Adipocyte (in vitro differentiated cells): ENCODE data around the gene TLE1.

Experiments used
- DNase-seq: peaks from one replicate; pipeline ENCODE4 v3.0.0-alpha.2; 2015; ENCODE audit warnings: low read depth
- H3K27me3 ChIP-seq: replicated peaks from 2 replicates; pipeline ENCODE4 v1.7.0; 2013; ENCODE audit warnings: mild to moderate bottlenecking, low read length, moderate library complexity; ENCODE audit not compliant: control insufficient read depth, insufficient read depth
- H3K36me3 ChIP-seq: 2 replicates; pipeline ENCODE4 v1.7.0; 2013; ENCODE audit warnings: low read length, mild to moderate bottlenecking, moderate library complexity; ENCODE audit not compliant: control insufficient read depth, insufficient read depth, severe bottlenecking
- H3K4me1 ChIP-seq: 2 replicates; pipeline ENCODE4 v1.7.0; 2013; ENCODE audit warnings: mild to moderate bottlenecking, low read length, moderate library complexity; ENCODE audit not compliant: control insufficient read depth, insufficient read depth
- H3K4me3 ChIP-seq: 2 replicates; pipeline ENCODE4 v1.7.0; 2013; ENCODE audit warnings: mild to moderate bottlenecking, low read length, moderate library complexity
- H3K9ac ChIP-seq: 2 replicates; pipeline ENCODE4 v1.7.0; 2013; ENCODE audit warnings: mild to moderate bottlenecking, low read length, moderate library complexity
- H3K9me3 ChIP-seq: 2 replicates; pipeline ENCODE4 v1.7.0; 2013; ENCODE audit warnings: mild to moderate bottlenecking, low read length, moderate library complexity; ENCODE audit not compliant: control insufficient read depth

Gene TLE1

GRCh38 chr9:81586786-81587185 is 102.6 kb downstream of the TLE1 start:
- no peaks in the 10 kb centered on the region for H3K27me3 ChIP-seq
- no peak overlapping the region for H3K4me3 ChIP-seq
- peaks cover 92% of the 10 kb centered on the region for H3K36me3 ChIP-seq
- no peak for DNase-seq
- H3K4me1 ChIP-seq, result peaks cover 8% of the 10 kb centered on the region
- H3K9ac ChIP-seq, result no peak overlapping the region
- H3K9me3 ChIP-seq, result no peaks in the 10 kb centered on the region

GRCh38 chr9:81585191-81585763 is 104.1 kb downstream of the TLE1 start:
- no peaks in the 10 kb centered on the region for H3K27me3 ChIP-seq
- no peak overlapping the region for H3K9ac ChIP-seq
- peaks cover 8% of the 10 kb centered on the region for H3K4me1 ChIP-seq
- peaks cover 86% of the 10 kb centered on the region for H3K36me3 ChIP-seq
- no peaks in the 10 kb centered on the region for H3K9me3 ChIP-seq
- peak; percentile 94 for DNase-seq
- H3K4me3 ChIP-seq, result no peak overlapping the region

GRCh38 chr9:81584099-81584498 is 105.2 kb downstream of the TLE1 start:
- Histone ChIP-seq H3K9me3 (no peaks in the 10 kb centered on the region), H3K4me1 (peaks cover 12% of the 10 kb centered on the region), H3K9ac (no peak overlapping the region), H3K36me3 (peaks cover 78% of the 10 kb centered on the region), H3K4me3 (no peak overlapping the region), H3K27me3 (no peaks in the 10 kb centered on the region)
- no peak for DNase-seq

GRCh38 chr9:81581986-81582385 is 107.4 kb downstream of the TLE1 start:
- Histone ChIP-seq H3K4me1 (peaks cover 21% of the 10 kb centered on the region), H3K27me3 (no peaks in the 10 kb centered on the region), H3K9me3 (no peaks in the 10 kb centered on the region), H3K9ac (no peak overlapping the region), H3K4me3 (no peak overlapping the region), H3K36me3 (peaks cover 56% of the 10 kb centered on the region)
- DNase-seq, result no peak

GRCh38 chr9:81579381-81579780 is 110.0 kb downstream of the TLE1 start:
- Histone ChIP-seq H3K4me3 (no peak overlapping the region), H3K4me1 (peaks cover 30% of the 10 kb centered on the region), H3K9ac (no peak overlapping the region), H3K27me3 (no peaks in the 10 kb centered on the region), H3K36me3 (peaks cover 35% of the 10 kb centered on the region), H3K9me3 (no peaks in the 10 kb centered on the region)
- DNase-seq, result no peak

GRCh38 chr9:81578606-81579005 is 110.7 kb downstream of the TLE1 start:
- Histone ChIP-seq H3K36me3 (peaks cover 27% of the 10 kb centered on the region), H3K27me3 (no peaks in the 10 kb centered on the region), H3K9ac (no peak overlapping the region), H3K4me1 (peaks cover 35% of the 10 kb centered on the region), H3K4me3 (no peak overlapping the region), H3K9me3 (no peaks in the 10 kb centered on the region)
- DNase-seq, result peak; percentile 33

- Histone ChIP-seq H3K9ac (no peak overlapping the region), H3K9me3 (no peaks in the 10 kb centered on the region), H3K36me3 (peaks cover 4% of the 10 kb centered on the region), H3K4me3 (no peak overlapping the region), H3K4me1 (peaks cover 35% of the 10 kb centered on the region), H3K27me3 (no peaks in the 10 kb centered on the region)
- peak; percentile 40 for DNase-seq
Measured at GRCh38 chr9:81575956-81576355, 113.4 kb downstream of the TLE1 start.

- DNase-seq, result peak; percentile 47
- Histone ChIP-seq H3K4me1 (peaks cover 34% of the 10 kb centered on the region), H3K27me3 (no peaks in the 10 kb centered on the region), H3K9me3 (no peaks in the 10 kb centered on the region), H3K4me3 (no peak overlapping the region), H3K36me3 (peaks cover 2% of the 10 kb centered on the region), H3K9ac (no peak overlapping the region)
Measured at GRCh38 chr9:81574405-81574804, 114.9 kb downstream of the TLE1 start.

- Histone ChIP-seq H3K4me3 (no peak overlapping the region), H3K27me3 (no peaks in the 10 kb centered on the region), H3K4me1 (peaks cover 27% of the 10 kb centered on the region), H3K9ac (no peak overlapping the region), H3K9me3 (no peaks in the 10 kb centered on the region), H3K36me3 (no peaks in the 10 kb centered on the region)
- DNase-seq, result no peak
Measured at GRCh38 chr9:81573415-81574321, 115.7 kb downstream of the TLE1 start.

GRCh38 chr9:81570083-81570482 is 119.3 kb downstream of the TLE1 start:
- H3K4me1 ChIP-seq, result peaks cover 16% of the 10 kb centered on the region
- no peak for DNase-seq
- no peak overlapping the region for H3K4me3 ChIP-seq
- no peaks in the 10 kb centered on the region for H3K9me3 ChIP-seq
- no peaks in the 10 kb centered on the region for H3K36me3 ChIP-seq
- no peak overlapping the region for H3K9ac ChIP-seq
- no peaks in the 10 kb centered on the region for H3K27me3 ChIP-seq

GRCh38 chr9:81566074-81566698 is 123.2 kb downstream of the TLE1 start:
- no peaks in the 10 kb centered on the region for H3K9me3 ChIP-seq
- no peaks in the 10 kb centered on the region for H3K27me3 ChIP-seq
- H3K4me3 ChIP-seq, result no peak overlapping the region
- H3K36me3 ChIP-seq, result no peaks in the 10 kb centered on the region
- H3K9ac ChIP-seq, result no peak overlapping the region
- peaks cover 28% of the 10 kb centered on the region for H3K4me1 ChIP-seq
- DNase-seq, result peak; percentile 28
